GM12872 (cell line): Measurements from ENCODE around the gene ITSN2.
A peak's percentile ranks its signal among the peaks of the same experiment; 100 is the strongest.

Source experiments
- TF ChIP-seq, protein P1 (sequence below): IDR thresholded peaks from 3 replicates; pipeline ENCODE4 v1.5.1; 2011; ENCODE audit warnings: low read depth, mild to moderate bottlenecking, low read length, moderate library complexity; ENCODE audit not compliant: insufficient read depth

ITSN2 gene

DNA sequence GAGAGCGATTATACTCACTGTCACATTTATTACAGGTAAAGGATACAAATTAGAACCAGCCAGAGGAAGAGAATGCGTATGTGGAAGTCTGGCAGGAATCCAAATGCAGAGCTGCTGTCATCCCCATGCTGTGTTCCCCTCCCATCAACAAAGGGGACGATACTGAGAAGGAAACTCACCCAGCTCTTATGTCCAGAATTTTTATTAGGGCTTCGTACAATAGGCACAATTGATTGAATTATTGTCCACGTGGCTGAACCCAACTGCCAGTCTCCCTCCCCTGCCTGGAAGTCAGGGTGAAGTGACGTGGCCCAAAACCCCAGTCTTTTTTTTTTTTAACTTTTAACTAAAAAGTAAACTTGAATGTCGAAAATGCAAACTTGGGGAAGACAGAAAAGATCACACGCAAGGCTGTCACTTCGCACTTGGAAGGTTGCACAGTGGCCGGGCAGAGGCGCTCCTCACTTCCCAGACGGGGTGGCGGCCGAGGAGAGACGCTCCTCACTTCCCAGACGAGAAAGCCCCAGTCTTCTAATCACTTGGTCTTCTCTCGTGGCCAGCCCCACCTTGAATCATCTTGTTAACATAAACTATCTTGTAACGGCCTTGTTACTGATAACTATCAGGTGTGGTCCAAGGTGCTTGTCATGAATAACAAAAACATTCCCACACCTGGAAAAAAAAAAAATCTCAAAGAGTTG is 40.0 kb upstream of the ITSN2 start:
- TF ChIP-seq, protein P1, sequence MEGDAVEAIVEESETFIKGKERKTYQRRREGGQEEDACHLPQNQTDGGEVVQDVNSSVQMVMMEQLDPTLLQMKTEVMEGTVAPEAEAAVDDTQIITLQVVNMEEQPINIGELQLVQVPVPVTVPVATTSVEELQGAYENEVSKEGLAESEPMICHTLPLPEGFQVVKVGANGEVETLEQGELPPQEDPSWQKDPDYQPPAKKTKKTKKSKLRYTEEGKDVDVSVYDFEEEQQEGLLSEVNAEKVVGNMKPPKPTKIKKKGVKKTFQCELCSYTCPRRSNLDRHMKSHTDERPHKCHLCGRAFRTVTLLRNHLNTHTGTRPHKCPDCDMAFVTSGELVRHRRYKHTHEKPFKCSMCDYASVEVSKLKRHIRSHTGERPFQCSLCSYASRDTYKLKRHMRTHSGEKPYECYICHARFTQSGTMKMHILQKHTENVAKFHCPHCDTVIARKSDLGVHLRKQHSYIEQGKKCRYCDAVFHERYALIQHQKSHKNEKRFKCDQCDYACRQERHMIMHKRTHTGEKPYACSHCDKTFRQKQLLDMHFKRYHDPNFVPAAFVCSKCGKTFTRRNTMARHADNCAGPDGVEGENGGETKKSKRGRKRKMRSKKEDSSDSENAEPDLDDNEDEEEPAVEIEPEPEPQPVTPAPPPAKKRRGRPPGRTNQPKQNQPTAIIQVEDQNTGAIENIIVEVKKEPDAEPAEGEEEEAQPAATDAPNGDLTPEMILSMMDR: no peak

DNA sequence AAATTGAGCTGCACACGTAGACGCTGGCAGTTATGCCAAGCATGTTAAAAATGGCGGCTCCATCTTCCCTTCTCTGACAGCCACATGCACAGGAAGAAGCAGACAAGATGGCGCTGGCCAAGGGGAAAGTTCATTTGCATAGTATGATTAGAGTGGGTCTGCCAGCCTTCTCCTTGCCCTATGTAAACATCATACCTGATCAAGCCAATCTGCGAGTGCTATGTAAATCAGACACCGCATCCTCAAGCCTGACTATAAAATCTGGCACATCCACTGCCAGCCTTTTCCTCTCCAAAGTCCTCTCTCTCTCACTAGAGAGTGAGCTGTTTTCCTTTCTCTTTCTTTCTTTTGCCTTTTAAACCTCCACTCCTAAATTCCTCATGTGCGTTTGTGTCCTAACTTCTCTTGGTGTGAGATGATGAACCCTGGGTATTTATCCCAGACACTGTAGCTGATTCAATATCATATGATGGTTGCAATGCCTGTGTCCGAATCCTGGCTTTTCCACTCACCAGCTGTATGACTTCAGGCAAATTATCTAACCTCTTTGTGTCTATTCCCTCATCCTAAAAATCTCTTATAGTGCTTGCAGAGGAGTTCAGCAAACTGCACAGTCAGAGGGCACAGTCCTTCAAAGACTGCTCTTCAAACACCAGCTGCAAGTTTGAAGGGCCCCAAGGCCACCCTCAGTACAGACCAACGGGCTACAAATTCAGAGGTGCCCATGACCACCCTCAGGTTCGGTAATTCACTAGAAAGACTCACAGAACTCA is 39.3 kb upstream of the ITSN2 start:
- TF ChIP-seq, protein P1: no peak

DNA sequence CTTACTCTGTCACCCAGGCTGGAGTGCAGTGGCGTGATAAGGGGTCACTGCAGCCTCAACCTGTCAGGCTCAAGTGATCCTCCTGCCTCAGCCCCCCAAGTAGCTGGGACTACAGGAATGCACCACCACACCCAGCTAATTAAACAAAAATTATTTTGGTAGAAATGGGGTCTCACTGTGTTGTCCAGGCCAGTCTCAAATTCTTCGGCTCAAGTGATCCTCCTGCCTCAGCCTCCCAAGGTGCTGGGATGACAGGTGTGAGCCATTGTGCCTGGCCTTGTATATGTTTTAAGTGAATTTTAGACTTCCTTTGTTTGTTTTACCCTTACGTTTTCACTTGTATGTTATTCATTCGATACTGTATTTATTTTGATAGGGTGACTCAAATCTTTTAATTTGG is 34.7 kb upstream of the ITSN2 start:
- TF ChIP-seq, protein P1: no peak

DNA sequence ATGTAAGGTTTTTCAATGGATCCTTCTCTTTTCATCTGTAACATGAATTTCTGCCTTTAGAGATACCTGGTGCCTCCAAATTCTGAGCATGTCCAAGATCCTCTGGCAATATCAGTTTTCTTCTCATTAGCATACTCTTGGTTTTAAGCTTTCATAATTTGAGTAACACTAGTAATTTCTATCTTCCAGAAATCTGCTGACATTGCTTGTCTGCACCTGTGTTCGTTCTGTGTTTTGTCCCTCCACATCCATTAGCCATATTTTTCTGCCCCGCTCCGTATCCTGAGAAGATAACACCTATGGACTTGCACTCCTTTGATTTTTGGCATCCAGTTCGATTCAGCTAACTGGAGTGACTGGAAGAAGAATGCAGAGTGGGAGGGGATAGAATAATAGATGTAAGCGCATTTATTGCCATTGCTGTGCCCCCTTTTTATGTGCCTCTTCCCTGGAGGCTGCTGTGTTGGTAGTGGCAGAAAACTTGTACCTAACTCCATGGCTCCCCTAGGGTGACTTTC is 32.3 kb upstream of the ITSN2 start:
- TF ChIP-seq, protein P1: no peak

DNA sequence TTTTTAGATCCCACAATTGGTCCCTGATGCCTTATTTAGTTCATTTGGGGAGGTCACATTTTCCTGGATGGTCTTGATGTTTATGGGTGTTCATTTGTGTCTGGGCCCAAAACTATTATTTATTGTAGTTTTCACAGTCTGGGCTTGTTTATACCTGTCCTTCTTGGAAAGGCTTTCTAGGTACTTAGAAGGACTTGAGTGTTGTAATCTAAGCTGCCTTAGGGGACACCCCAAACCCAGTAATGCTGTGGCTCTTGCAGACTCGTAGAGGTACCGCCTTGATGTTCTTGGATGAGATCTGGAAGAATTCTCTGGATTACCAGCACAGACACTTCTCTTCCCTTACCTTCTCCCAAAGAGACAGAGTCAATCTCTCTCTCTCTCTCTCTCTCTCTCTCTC is 25.0 kb upstream of the ITSN2 start:
- TF ChIP-seq, protein P1: no peak

DNA sequence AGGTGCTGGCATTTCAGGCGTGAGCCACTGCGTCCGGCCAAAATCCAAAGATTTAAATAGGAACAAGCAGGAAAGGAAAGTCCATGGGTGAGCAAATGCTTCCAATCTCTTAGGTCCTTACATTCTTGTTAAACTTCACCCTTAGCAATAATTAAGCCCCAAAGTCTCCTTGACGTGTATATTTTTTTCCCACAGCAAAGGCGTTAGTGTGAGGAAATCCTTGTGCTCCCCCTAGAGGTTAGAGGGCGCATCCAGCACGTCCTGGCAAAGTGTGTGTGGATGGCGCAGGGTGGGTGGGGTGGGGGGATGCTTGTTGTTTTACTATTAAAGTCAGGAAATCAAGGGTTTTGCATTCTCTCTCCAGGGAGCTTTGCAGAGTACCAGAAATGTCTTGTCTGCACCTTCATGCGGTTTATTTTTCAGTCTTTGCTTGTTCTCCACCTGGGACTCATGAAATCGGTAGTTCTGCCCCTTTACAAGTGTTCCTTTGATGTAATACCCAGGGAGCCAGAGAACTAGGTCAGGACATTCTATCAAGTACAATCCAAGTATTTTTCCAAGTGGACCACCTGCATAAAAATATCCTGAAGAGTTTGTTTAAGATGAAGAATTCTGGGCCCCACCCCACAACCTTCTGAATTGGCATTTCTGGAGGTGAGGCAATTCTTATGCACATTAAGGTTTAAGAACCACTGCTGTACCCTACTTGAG is 22.2 kb upstream of the ITSN2 start:
- TF ChIP-seq, protein P1: peak; percentile 82

DNA sequence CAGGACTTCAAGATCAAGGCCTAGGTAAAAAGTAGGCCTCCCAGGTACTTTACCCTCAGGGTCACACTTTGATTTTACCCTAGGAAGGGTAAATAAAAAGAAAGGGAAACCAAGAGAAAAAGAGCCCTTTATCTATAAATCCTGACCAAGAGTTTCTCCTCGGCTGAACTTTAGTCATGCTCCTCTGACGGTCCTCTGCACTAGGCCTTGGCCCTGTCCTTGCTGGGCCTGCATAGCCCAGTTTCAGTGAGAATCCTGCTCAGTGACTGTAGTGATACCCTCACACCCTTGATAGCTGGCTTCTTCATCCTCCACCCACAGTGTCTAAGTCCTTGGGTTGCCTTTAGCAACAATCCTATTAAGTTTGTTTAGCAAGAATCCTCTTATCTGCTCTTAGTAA is 20.5 kb upstream of the ITSN2 start:
- TF ChIP-seq, protein P1: no peak
